Hepatocyte (in vitro differentiated cells): ENCODE data around the gene CFAP58. TPM values are rescaled to one million over a fixed set of nuclear protein-coding genes. Genes with fewer than 3 reads are reported as not detected.

ENCODE experiments used
- DNase-seq: peaks from one replicate; pipeline ENCODE4 v3.0.0-alpha.2; 2016; ENCODE audit warnings: low spot score
- H2AFZ ChIP-seq: fragments of 200-600 bp; sonication (generic); 2 replicates; pipeline ENCODE4 v1.6.0; 2016; ENCODE audit warnings: antibody characterized with exemption, mild to moderate bottlenecking
- H3K27ac ChIP-seq: fragments of 200-600 bp; sonication (generic); 2 replicates; pipeline ENCODE4 v1.5.1; 2016; ENCODE audit warnings: mild to moderate bottlenecking
- H3K27me3 ChIP-seq: fragments of 200-600 bp; sonication (generic); 2 replicates; pipeline ENCODE4 v1.6.1; 2016
- H3K36me3 ChIP-seq: fragments of 200-600 bp; sonication (generic); replicated peaks from 2 replicates; pipeline ENCODE4 v1.5.1; 2016; ENCODE audit warnings: low read depth; ENCODE audit not compliant: insufficient read depth
- H3K4me1 ChIP-seq: fragments of 200-600 bp; sonication (generic); 2 replicates; pipeline ENCODE4 v1.5.1; 2016; ENCODE audit warnings: mild to moderate bottlenecking, moderate library complexity; ENCODE audit not compliant: insufficient read depth
- H3K4me2 ChIP-seq: fragments of 200-600 bp; sonication (generic); 2 replicates; pipeline ENCODE4 v1.6.0; 2016
- H3K4me3 ChIP-seq: fragments of 200-600 bp; sonication (generic); 2 replicates; pipeline ENCODE4 v1.5.1; 2016; ENCODE audit warnings: mild to moderate bottlenecking
- H3K79me2 ChIP-seq: fragments of 200-600 bp; sonication (generic); 2 replicates; pipeline ENCODE4 v1.6.0; 2017; ENCODE audit warnings: mild to moderate bottlenecking
- H3K9me2 ChIP-seq: fragments of 200-600 bp; sonication (generic); replicated peaks from 2 replicates; pipeline ENCODE4 v1.6.0; 2017; ENCODE audit warnings: mild to moderate bottlenecking; ENCODE audit not compliant: insufficient read depth
- H3K9me3 ChIP-seq: fragments of 200-600 bp; sonication (generic); 2 replicates; pipeline ENCODE4 v1.5.1; 2016; ENCODE audit warnings: low read depth, mild to moderate bottlenecking
- H4K20me1 ChIP-seq: fragments of 200-600 bp; sonication (generic); 2 replicates; pipeline ENCODE4 v1.6.0; 2016; ENCODE audit warnings: mild to moderate bottlenecking; ENCODE audit not compliant: insufficient read depth, poor library complexity, severe bottlenecking
- EZH2 ChIP-seq: fragments of 200-600 bp; sonication (generic); IDR thresholded peaks from 2 replicates; pipeline ENCODE4 v1.6.1; 2016; ENCODE audit warnings: antibody characterized with exemption, mild to moderate bottlenecking, borderline replicate concordance
- EZH2phosphoT487 ChIP-seq: fragments of 200-600 bp; sonication (generic); IDR thresholded peaks from one replicate; pipeline ENCODE4 v1.6.1; 2018; ENCODE audit warnings: antibody characterized with exemption, mild to moderate bottlenecking, low read depth, moderate library complexity; ENCODE audit not compliant: unreplicated experiment, severe bottlenecking
- WGBS: methylation state at CpG from one replicate; pipeline ENCODE4 v1.1.6; 2016; ENCODE audit warnings: low lambda C conversion rate; ENCODE audit errors: missing lambda C conversion rate; 5-methylcytosine and 5-hydroxymethylcytosine counted together
- polyA plus RNA-seq: library from polyadenylated mRNA; unstranded; fragments of >200 nt; fragmentation: Nextera tagmentation; extraction: Ambion mirVana; gene quantifications from 2 replicates; pipeline ENCODE4 v1.2.1, GENCODE V29; 2016
- total RNA-seq: library from RNA; depleted of rRNA; stranded (reverse); fragments of >200 nt; gene quantifications from 2 replicates; pipeline ENCODE4 v1.2.3, GENCODE V29; 2014
- TF ChIP-seq, protein P1 (sequence below): fragments of 200-600 bp; sonication (generic); IDR thresholded peaks from 2 replicates; pipeline ENCODE4 v1.5.1; 2016; ENCODE audit warnings: antibody characterized with exemption, mild to moderate bottlenecking; ENCODE audit not compliant: poor library complexity

CFAP58 gene, protein sequence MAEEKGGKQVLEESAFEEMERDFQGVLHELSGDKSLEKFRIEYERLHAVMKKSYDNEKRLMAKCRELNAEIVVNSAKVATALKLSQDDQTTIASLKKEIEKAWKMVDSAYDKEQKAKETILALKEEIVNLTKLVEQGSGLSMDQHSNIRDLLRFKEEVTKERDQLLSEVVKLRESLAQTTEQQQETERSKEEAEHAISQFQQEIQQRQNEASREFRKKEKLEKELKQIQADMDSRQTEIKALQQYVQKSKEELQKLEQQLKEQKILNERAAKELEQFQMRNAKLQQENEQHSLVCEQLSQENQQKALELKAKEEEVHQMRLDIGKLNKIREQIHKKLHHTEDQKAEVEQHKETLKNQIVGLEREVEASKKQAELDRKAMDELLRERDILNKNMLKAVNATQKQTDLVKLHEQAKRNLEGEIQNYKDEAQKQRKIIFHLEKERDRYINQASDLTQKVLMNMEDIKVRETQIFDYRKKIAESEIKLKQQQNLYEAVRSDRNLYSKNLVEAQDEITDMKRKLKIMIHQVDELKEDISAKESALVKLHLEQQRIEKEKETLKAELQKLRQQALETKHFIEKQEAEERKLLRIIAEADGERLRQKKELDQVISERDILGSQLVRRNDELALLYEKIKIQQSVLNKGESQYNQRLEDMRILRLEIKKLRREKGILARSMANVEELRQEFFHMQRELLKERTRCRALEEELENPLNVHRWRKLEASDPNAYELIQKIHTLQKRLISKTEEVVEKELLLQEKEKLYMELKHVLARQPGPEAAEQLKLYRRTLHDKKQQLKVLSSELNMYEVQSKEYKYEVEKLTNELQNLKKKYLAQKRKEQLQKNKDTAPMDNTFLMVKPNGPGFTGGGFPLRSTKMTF
- 0.17 and 0.20 TPM in 2 replicates for total RNA-seq
- not detected in 2 replicates for polyA plus RNA-seq

DNA sequence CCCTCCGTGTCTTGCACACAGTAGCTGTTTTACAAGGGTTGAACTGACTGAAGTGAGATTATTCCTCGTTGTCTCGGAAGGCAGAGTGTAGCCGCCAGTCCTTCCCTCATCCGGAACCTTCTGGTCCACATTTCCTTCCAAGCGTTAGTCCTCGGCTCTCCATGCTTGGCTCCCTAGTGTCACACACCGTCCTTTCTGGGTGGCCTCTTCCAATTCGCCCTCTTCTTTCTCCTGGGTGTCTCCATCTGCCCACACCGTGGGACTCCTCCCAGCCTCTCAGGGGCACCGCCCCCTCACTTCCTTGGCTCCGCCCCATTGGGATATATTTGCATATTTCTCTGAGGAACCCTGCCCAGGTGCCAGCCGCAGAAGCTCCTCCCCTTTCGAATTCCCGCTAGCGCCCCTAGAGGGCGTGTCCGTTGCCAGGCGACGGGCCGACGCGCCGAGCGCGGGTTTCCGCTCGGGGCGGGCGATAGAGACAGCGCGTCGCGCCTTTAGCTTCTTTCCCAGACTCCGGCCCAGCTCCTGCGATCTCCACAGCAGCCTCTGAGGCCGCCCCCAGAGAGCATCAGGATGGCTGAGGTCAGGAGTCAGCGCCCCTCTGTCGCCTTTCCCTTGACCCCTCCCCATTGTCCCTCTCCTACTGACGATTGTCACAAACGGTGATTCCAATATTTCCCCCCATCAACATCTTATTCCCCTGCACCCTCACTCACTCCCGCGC is at the start of gene CFAP58:
TSS of gene CFAP58 (plus strand) at position 509 of the 724 bp plus-strand sequence. CDS start at position 574, 65 bp downstream.
- whole genome bisulfite sequencing = 11% methylated on average over 43 of the region's 43 CpGs
- no peak within 1 kb of the TSS for H3K4me3 ChIP-seq
- no peak within 1 kb of the TSS for H3K27ac ChIP-seq
- peak; percentile 95 for DNase-seq
- H3K9me3 ChIP-seq = no peaks in the 10 kb centered on the region
- no peaks in the 10 kb centered on the region for H4K20me1 ChIP-seq
- no peaks in the 10 kb centered on the region for H3K79me2 ChIP-seq
- TF ChIP-seq, protein P1, sequence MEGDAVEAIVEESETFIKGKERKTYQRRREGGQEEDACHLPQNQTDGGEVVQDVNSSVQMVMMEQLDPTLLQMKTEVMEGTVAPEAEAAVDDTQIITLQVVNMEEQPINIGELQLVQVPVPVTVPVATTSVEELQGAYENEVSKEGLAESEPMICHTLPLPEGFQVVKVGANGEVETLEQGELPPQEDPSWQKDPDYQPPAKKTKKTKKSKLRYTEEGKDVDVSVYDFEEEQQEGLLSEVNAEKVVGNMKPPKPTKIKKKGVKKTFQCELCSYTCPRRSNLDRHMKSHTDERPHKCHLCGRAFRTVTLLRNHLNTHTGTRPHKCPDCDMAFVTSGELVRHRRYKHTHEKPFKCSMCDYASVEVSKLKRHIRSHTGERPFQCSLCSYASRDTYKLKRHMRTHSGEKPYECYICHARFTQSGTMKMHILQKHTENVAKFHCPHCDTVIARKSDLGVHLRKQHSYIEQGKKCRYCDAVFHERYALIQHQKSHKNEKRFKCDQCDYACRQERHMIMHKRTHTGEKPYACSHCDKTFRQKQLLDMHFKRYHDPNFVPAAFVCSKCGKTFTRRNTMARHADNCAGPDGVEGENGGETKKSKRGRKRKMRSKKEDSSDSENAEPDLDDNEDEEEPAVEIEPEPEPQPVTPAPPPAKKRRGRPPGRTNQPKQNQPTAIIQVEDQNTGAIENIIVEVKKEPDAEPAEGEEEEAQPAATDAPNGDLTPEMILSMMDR = peak; percentile 75
- TF ChIP-seq EZH2 = no peak
- no peak for TF ChIP-seq EZH2phosphoT487
- no peaks in the 10 kb centered on the region for H3K4me1 ChIP-seq
- H3K4me2 ChIP-seq = peak within 1 kb of the TSS; percentile 81
- H3K36me3 ChIP-seq = no peaks in the 10 kb centered on the region
- H3K9me2 ChIP-seq = no peaks in the 10 kb centered on the region
- H3K27me3 ChIP-seq = peaks cover 10% of the 10 kb centered on the region
- peak within 1 kb of the TSS; percentile 40 for H2AFZ ChIP-seq

DNA sequence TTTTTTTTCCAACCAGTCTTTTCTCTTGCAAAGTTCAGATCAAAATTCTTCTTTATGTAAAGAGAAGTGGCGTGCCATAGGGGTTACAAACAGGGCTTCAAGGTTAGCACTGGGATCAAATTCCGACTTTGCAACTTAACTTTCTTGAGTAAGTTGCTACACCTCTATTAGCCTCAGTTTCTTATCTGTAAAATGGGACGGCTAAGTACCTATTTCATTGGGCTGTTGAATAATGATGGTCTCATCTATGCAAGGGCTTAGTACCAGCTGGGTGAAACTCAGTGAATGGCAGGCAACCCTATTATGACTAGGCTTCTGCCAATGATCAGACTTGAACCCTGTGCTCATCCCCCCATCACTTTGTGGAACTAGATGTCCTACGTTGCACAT is 49.3 kb upstream of the CFAP58 start:
- no peaks in the 10 kb centered on the region for H3K9me3 ChIP-seq
- WGBS = 93% methylated on average over 4 of the region's 4 CpGs
- TF ChIP-seq EZH2phosphoT487 (no peak), EZH2 (no peak)
- TF ChIP-seq, protein P1 = no peak
- H3K79me2 ChIP-seq = no peaks in the 10 kb centered on the region
- no peaks in the 10 kb centered on the region for H4K20me1 ChIP-seq
- H3K4me3 ChIP-seq = no peak overlapping the region
- H3K27me3 ChIP-seq = no peaks in the 10 kb centered on the region
- H2AFZ ChIP-seq = no peak overlapping the region
- H3K9me2 ChIP-seq = no peaks in the 10 kb centered on the region
- DNase-seq = no peak
- no peak overlapping the region for H3K4me2 ChIP-seq
- peaks cover 11% of the 10 kb centered on the region for H3K4me1 ChIP-seq
- H3K36me3 ChIP-seq = no peaks in the 10 kb centered on the region
- no peak overlapping the region for H3K27ac ChIP-seq

DNA sequence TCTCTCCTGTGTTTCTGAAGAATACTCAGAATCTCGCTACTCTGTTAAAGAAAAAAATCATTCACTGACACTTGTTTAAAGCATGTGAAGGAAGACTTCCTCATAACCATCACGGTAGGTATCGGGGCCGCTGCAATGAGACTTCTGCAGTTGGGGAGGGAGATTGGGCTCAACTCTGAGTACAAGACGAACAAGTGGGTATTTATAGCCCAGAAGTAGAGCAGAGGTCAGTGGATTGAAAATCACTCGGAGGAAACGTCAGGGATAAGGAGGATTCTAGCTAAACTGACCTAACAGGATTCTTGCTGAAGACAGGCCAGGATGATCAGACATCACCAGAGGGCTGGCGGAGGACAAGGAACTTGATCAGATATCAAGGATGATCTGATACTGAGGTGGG is 48.7 kb upstream of the CFAP58 start:
- no peak overlapping the region for H3K4me2 ChIP-seq
- no peaks in the 10 kb centered on the region for H4K20me1 ChIP-seq
- H3K27ac ChIP-seq = no peak overlapping the region
- H3K9me3 ChIP-seq = no peaks in the 10 kb centered on the region
- H3K36me3 ChIP-seq = no peaks in the 10 kb centered on the region
- H3K4me1 ChIP-seq = peaks cover 7% of the 10 kb centered on the region
- no peak overlapping the region for H2AFZ ChIP-seq
- TF ChIP-seq, protein P1 = no peak
- no peak for TF ChIP-seq EZH2phosphoT487
- TF ChIP-seq EZH2 = no peak
- DNase-seq = no peak
- H3K4me3 ChIP-seq = no peak overlapping the region
- WGBS = 69% methylated on average over 8 of the region's 8 CpGs
- no peaks in the 10 kb centered on the region for H3K9me2 ChIP-seq
- no peaks in the 10 kb centered on the region for H3K79me2 ChIP-seq
- H3K27me3 ChIP-seq = no peaks in the 10 kb centered on the region
